NCI-H128 (cell line): ENCODE data around the gene CALML5.

Source experiments
- DNase-seq: peaks from one replicate; lab custom pipeline; 2025; ENCODE audit not compliant: unreplicated experiment; lab: John Stamatoyannopoulos, UW

The CALML5 gene

GRCh38 chr10:5502571-5503476, 3.5 kb upstream of the CALML5 start:
- no peak for DNase-seq

GRCh38 chr10:5502061-5502521, 2.7 kb upstream of the CALML5 start:
- DNase-seq: no peak

DNA sequence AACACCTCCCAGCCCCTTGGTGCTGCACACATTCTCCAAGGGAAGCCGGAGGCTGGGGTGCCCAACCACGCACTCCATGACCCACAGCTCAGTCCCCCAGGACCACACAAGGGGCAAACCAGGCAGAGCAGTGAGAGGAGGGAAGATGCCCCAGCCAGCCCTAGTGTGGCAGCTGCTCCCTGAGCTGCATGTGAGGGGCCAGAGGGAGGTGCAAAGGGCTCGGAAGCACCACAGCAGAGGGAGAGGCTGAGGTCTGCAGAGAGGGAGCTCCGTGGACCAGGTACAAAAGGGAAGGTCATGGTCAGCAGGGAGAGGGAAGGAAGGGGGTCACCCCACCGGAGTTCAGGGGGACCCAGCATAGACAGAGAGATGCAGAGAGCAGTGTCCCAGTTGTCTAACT, 1.5 kb upstream of the CALML5 start:
- DNase-seq: no peak

- no peak for DNase-seq
Observed at GRCh38 chr10:5500162-5500670, 846 bp upstream of the CALML5 start.

GRCh38 chr10:5498791-5499492, 428 bp downstream of the CALML5 start:
- no peak for DNase-seq

DNA sequence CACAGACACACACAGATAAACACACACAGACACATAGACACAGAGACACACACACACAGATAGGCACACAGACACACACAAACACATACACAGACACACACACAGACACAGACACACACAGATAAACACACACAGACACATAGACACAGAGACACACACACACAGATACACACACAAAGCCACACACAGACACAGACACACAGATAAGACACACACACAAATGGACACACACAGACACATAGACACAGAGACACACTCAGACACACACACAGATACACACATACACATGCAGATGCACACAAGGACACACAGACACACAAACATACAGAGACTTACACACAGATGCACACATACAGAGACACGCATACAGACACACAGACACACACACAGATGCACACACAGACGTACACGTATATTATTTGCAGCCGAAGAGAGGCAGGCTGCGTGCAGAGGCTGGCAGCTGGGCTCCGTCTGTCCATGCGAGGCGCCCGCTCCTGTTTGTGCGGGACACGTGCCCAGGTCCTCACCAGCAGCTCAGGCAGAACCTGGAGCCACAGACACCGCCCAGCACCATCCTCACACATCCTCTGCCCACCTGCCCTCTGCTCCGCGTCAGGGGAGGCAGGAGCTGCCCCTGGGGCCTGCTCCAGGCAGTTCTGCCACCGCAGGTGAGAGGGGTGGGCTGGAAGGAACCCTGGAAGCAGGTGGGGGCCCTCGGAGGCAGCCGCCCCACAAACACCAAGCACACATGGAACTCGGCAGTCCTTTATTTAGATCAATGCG, 1.2 kb downstream of the CALML5 start:
- DNase-seq: no peak

DNA sequence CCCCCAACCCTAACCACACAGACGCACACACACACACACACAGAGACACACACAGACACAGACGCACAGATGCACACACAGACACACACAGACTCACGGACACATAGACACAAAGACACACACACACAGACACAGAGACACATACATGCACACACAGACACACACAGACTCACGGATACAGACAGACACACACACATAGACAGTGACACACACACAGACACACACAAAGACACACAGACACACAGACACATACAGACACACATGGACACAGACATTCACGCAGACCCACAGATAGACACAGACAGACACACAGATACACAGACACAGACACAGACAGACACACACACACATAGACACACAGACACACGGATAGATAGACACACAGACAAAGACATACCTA, 2.1 kb downstream of the CALML5 start:
- DNase-seq: no peak

DNA sequence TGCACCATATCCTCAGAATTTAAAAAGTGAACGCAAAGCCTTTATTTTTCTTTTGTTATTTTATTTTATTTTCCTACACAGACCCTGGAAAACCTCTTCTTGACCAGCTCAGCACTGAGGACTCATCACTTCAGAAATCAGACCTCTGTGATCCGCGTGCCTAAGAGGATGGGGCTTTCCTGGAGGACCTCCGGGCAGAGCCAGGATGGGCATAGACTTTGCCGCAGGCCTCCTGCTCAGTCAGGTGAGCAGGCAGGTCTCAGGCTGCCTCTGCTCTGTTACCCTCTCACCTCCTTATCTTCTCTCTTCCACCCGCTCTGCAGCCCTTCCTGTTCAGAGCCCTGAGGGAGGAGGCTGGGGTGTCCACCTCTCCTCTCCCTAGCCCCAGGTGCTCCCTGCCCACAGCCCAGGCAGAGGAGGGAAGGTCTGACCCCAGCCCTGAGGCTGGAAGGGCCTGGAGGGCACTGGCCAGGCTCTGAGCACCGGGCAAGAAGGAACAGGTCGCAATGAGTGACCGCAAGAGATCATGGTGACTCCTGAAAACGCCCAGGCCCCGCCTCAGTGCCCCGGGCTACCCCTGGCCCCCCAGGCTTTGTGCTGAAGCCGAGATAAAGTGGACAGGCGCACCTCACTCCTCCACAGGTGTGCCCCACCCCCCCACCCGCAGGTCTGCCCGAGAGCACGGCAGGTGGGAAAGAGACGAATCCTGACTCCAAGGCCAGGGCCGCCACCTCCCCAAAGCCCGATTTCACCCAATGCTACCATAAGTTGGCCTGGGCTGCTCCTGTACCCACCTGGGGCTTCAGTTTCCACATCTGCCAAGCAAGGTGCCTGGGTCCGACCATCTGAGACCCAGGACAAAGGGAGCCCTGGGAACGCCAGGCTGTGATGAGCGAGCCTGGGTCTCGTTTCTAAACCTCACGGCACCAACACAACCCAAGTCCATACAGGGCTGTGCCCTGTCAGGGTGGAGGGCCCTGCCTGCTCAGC, 2.8 kb downstream of the CALML5 start:
- DNase-seq: no peak

DNA sequence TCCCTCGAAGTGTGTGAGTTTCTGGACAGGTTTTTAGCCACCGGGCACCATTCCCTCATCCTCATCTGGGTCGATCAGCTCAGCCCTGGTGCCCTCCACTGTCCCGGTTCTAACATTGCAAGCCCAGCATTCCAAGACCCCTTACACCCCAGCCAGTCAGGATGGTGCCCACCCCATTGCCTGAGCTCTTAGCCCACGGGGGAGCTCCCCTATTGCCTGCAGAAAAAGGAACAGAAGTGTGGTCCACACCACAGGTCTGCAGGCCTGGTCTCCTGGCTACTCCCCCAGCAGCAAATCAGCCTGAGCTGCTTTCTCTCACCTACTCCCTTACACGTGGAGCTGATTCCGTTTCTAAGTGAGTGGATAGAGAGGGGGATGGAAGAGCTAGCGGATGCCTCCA, 4.8 kb downstream of the CALML5 start:
- no peak for DNase-seq

GRCh38 chr10:5493691-5494090, 5.7 kb downstream of the CALML5 start:
- DNase-seq: no peak

GRCh38 chr10:5492929-5493576, 6.3 kb downstream of the CALML5 start:
- DNase-seq: no peak

DNA sequence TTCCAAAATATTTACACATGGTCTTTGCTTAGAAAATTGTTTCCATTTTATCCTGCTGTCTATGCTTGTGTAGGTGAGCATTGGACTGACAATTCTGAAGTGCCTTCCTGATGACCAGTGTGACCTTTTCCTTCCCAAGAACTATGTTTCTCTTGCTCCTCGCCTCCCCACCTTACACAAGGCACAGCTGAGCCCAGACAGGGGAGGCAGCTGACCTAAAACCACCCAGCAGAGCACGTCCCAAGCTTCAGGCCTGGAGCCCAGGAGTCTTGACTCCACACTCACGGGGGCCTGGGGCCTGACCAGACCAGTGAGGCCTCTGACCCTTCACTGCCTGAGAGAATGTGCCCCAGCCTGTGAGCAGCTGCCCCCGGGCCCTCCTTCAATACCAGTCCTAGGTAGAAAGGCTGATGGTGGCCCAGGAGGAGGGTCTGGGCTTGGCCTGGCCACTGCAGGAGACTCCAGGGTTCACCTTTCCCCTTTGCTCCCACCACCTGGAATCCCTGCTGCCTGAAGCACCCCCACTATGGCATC, 7.0 kb downstream of the CALML5 start:
- DNase-seq: no peak

GRCh38 chr10:5491477-5491876, 7.9 kb downstream of the CALML5 start:
- no peak for DNase-seq

- no peak for DNase-seq
Observed at GRCh38 chr10:5490698-5491464, 8.5 kb downstream of the CALML5 start.

- DNase-seq: no peak
Observed at GRCh38 chr10:5490032-5490431, 9.3 kb downstream of the CALML5 start.

- DNase-seq: no peak
Observed at GRCh38 chr10:5488272-5489161, 10.9 kb downstream of the CALML5 start.

- DNase-seq: no peak
Observed at GRCh38 chr10:5486853-5487235, 12.5 kb downstream of the CALML5 start.
